Occipital lobe (tissue), 2 donors: Measurements from ENCODE around the gene SMYD2. TPM values are rescaled to one million over a fixed set of nuclear protein-coding genes. Genes with fewer than 3 reads are reported as not detected.

Source experiments
- DNase-seq: peaks from one replicate; lab custom pipeline; 2025; lab: John Stamatoyannopoulos, UW
- total RNA-seq: library from RNA; depleted of rRNA; stranded (reverse); fragments of >200 nt; gene quantifications from one replicate; pipeline ENCODE4 v1.2.3, GENCODE V29; 2014

The SMYD2 gene, protein sequence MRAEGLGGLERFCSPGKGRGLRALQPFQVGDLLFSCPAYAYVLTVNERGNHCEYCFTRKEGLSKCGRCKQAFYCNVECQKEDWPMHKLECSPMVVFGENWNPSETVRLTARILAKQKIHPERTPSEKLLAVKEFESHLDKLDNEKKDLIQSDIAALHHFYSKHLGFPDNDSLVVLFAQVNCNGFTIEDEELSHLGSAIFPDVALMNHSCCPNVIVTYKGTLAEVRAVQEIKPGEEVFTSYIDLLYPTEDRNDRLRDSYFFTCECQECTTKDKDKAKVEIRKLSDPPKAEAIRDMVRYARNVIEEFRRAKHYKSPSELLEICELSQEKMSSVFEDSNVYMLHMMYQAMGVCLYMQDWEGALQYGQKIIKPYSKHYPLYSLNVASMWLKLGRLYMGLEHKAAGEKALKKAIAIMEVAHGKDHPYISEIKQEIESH
- total RNA-seq = 51.6 TPM

GRCh38 chr1:214281021-214281719 is at the start of gene SMYD2:
TSS of gene SMYD2 (plus strand) at chr1:214281159. CDS start at chr1:214281255, 96 bp downstream.
- DNase-seq = peak; percentile 64

DNA sequence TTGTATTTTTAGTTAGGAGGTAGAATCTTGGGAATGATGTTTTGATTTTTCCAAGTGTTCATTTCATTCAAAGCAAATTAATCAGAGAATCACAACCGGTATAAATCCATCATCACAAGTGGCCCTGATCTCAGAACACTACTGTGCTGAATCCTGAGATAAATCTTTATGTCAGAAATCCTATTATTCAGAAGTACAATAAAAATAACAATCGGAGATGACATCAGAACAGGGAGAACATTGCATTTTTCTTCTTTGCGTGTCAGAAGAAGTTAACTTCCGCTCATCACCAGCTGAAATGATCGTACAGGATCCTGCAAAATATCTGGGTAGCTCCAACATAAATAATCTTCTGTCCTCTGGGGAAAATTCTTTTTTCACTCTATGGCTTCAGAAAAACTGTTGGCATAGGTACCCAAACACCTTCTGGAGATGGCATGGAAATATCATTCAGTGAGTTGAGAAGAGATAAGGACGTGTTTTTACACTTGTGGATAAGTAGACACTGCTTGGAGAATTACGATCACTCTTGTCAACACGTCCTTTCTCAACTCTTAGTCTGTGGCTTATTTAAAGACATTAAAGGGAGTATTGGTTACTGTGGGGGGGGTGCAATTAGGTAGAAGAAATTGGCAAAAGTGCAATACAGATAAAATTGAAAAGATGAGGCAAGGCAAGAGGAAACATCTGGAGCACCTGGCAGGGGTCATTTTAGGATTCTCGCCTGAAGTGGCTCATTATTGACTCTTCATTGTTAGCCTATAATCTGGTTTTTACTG is 46.9 kb upstream of the SMYD2 start:
- no peak for DNase-seq

DNA sequence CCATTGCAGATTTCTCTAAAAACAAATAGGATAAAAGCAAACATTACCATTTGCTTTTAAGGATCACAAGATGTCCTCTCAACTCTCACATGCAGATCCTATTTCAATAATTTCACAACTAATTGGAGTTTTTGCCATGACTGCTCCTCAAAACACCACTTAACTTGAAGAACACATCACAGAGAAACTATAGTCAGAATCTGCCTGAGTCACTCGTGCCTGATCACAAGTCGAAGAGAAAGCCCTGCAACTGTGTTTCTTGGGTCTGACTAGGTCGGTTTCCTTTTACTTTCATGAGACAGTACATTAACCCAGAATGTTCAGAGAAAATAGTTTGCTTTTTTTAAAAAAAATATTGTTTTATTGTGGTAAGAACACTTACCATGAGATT is 46.3 kb upstream of the SMYD2 start:
- no peak for DNase-seq

DNA sequence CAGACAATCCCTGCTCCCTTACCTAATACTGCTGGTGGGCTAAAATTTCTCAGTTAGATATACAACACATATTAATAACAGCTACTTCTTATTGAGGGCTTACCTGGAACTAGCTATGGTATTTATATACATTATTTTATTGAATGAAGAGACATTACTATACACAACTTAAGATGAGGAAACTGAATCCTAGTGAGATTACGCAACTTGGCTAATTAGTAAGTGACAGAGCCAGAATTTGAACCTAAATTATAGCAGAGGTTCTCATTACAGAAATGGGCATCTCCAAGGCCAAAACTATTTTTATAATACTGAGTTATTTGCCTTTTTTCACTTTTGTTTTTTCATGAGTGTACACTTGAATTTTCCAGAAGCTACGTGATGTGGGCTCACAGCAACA is 44.5 kb upstream of the SMYD2 start:
- DNase-seq = no peak

- DNase-seq = no peak
These were observed 39.9 kb upstream of the SMYD2 start for GRCh38 chr1:214241060-214241459.

DNA sequence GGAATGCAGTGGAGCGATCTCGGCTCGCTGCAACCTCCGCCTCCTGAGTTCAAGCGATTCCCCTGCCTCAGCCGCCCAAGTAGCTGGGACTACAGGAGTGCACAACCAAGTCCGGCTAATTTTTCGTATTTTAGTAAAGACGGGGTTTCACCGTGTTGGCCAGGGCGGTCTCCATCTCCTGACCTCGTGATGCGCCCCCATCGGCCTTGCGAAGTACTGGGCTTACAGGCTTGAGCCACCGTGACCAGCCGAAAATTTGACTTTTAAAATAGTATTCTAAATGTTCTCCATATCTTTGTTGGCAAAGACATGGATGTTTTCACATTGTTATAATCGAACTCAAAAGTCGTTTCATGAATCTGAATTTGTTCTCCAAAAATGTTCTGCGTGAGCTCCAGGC is 36.7 kb upstream of the SMYD2 start:
- no peak for DNase-seq

- no peak for DNase-seq
These were observed 36.1 kb upstream of the SMYD2 start for GRCh38 chr1:214244841-214245240.

GRCh38 chr1:214247501-214248041 is 33.4 kb upstream of the SMYD2 start:
- no peak for DNase-seq

- no peak for DNase-seq
These were observed 32.5 kb upstream of the SMYD2 start for GRCh38 chr1:214248311-214249085.

DNA sequence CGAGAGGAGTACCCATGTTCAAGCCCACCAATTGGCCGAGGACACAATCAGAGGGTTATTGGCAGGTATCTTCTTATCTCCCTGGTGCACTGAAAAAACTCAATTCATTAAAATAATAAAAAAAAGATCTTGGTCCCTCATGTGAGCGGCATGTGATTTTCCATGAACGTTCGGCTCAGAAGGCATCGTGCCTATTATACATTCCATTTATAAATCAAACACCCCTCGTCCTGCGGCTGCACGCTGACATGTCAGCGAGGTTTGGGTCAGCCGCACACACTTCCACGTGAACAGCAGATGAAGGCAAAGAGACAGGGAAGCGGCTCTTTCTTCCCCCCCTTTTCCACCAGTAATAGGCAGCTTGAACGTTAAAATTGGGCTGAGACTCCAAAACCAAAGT is 31.3 kb upstream of the SMYD2 start:
- DNase-seq = no peak

- no peak for DNase-seq
These were observed 29.6 kb upstream of the SMYD2 start for GRCh38 chr1:214251354-214251753.

GRCh38 chr1:214255509-214255908 is 25.4 kb upstream of the SMYD2 start:
- no peak for DNase-seq

DNA sequence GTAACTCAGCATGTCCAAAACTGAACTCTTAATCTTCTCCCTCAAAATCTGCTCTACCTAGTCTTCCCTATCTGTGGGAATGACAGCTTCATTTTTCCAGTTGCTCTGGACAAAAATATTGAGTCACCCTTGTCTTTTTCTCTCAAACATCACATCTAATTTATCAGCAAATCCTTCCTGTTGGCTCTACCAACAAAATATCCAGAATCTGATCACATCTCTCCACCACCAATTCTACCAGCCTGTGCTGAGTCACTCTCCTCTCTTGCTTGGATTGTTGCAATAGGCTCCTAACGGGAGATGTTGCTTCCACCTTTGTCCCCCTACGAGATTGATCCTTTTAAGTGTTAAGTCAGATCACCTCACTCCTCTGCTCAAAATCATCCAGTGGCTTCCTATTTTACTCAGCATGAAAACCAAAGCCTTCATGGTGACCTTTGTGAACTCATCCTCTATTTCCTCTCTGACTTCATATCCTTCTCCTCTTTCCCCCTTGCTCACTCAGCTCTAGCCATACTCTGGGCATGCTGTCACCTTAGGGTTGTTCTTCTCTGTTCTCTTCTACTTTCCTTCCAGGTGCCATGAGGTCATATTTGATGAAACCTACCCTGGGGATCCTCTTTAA is 21.5 kb upstream of the SMYD2 start:
- no peak for DNase-seq

- no peak for DNase-seq
These were observed 20.3 kb upstream of the SMYD2 start for GRCh38 chr1:214260561-214261205.

GRCh38 chr1:214261206-214262123 is 19.5 kb upstream of the SMYD2 start:
- DNase-seq = peak; percentile 78

- DNase-seq = no peak
These were observed 16.8 kb upstream of the SMYD2 start for GRCh38 chr1:214264196-214264595.

DNA sequence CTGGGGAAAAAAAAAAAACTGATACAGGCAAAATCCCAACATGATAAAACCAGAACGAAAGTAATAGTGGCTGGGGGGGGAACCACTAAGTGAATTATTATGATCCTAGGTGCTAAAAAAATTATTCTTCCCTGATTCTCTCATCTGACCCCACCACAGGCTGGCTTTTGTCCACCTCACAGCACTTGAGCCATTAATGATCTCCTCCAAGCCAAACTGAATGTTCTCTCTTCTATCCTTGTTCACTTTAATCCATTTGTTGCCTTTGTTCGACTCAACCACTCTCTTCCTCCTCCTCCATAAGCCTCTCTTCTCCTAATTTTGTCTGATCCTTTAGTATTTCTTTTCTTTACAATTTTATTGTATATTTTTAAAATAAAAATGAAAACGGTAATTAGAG is 16.0 kb upstream of the SMYD2 start:
- DNase-seq = no peak

DNA sequence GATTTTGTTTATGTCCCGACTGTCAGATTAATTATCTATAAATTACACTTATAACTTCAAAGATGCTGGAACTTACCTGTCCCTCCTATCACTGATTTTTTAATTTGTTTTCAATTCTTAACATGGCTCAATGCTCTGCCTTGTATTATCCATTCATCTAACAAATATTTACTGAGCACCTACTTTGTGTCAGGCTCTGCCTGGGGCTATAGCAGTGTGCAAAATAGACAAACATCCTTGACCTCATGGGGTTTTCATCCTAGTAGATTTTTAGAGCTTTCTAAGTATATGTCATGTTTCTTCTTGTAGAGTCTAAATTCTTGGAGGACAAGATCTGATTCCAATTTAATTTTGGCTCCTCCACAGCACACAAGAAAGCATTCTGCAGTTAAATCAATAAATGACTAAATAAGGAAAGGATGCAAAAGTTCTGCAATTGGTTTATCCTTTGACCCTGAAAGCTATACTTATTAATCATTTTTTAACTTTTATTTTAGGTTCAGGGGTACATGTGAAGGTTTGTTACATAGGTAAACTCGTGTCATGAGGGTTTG is 10.8 kb upstream of the SMYD2 start:
- DNase-seq = no peak
